Uterus (tissue), 2 donors: ENCODE measurements around the gene OR5K2.

Experiments used
- POLR2A ChIP-seq, 2 donors: fragments of 450-650 bp; IDR thresholded peaks; one replicate each; pipeline ENCODE4 v1.6.1; 2016; ENCODE audit warnings: antibody characterized with exemption in 2 of 2, mild to moderate bottlenecking in 1 of 2, moderate library complexity in 1 of 2
- TF ChIP-seq, protein P1 (sequence below), 4 experiments: fragments of 200-600 bp in 2 of 4; fragments of 450-650 bp in 2 of 4; sonication (generic) in 2 of 4; IDR thresholded peaks; one replicate each; pipeline ENCODE4 v1.5.1; 2016 to 2019; ENCODE audit warnings: antibody characterized with exemption in 4 of 4, mild to moderate bottlenecking in 2 of 4, moderate library complexity in 1 of 4

- TF ChIP-seq POLR2A (IDR thresholded peaks at IDR 0.05): no peak
- TF ChIP-seq, protein P1, sequence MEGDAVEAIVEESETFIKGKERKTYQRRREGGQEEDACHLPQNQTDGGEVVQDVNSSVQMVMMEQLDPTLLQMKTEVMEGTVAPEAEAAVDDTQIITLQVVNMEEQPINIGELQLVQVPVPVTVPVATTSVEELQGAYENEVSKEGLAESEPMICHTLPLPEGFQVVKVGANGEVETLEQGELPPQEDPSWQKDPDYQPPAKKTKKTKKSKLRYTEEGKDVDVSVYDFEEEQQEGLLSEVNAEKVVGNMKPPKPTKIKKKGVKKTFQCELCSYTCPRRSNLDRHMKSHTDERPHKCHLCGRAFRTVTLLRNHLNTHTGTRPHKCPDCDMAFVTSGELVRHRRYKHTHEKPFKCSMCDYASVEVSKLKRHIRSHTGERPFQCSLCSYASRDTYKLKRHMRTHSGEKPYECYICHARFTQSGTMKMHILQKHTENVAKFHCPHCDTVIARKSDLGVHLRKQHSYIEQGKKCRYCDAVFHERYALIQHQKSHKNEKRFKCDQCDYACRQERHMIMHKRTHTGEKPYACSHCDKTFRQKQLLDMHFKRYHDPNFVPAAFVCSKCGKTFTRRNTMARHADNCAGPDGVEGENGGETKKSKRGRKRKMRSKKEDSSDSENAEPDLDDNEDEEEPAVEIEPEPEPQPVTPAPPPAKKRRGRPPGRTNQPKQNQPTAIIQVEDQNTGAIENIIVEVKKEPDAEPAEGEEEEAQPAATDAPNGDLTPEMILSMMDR (IDR thresholded peaks at IDR 0.05): no peak
Observed at GRCh38 chr3:98534734-98535133, 37.3 kb downstream of the OR5K2 start.
